NCI-H1694 treated with DMSO at 0.1 percent for 48 hours (cell line): Measurements from ENCODE around the gene ABHD12.
"Not testable (repeated sequence)": the region's sequence is repeated elsewhere in the genome, so short reads cannot be mapped to it uniquely, and the experiment has no call there.

Source experiments
- DNase-seq: peaks from one replicate; lab custom pipeline; 2025; lab: John Stamatoyannopoulos, UW

Gene ABHD12

GRCh38 chr20:25353747-25354705 lies 36.6 kb downstream of the ABHD12 start:
- no peak for DNase-seq

GRCh38 chr20:25353353-25353746 lies 37.3 kb downstream of the ABHD12 start:
- no peak for DNase-seq

GRCh38 chr20:25352746-25353145 lies 37.9 kb downstream of the ABHD12 start:
- no peak for DNase-seq

- no peak for DNase-seq
These were observed 39.6 kb downstream of the ABHD12 start for GRCh38 chr20:25351024-25351360.

- DNase-seq = no peak
These were observed 44.3 kb downstream of the ABHD12 start for GRCh38 chr20:25346349-25346748.

GRCh38 chr20:25345721-25346120 lies 44.9 kb downstream of the ABHD12 start:
- no peak for DNase-seq

GRCh38 chr20:25344634-25345033 lies 46.0 kb downstream of the ABHD12 start:
- DNase-seq = no peak

- DNase-seq = no peak
These were observed 48.6 kb downstream of the ABHD12 start for GRCh38 chr20:25341716-25342680.

GRCh38 chr20:25340380-25340779 lies 50.3 kb downstream of the ABHD12 start:
- no peak for DNase-seq

- no peak for DNase-seq
These were observed 51.0 kb downstream of the ABHD12 start for GRCh38 chr20:25339608-25340007.

- no peak for DNase-seq
These were observed 52.3 kb downstream of the ABHD12 start for GRCh38 chr20:25338112-25339023.

- DNase-seq = no peak
These were observed 53.8 kb downstream of the ABHD12 start for GRCh38 chr20:25336561-25337422.

GRCh38 chr20:25334972-25335371 lies 55.7 kb downstream of the ABHD12 start:
- not testable (repeated sequence) for DNase-seq

- DNase-seq = no peak
These were observed 61.6 kb downstream of the ABHD12 start for GRCh38 chr20:25328954-25329498.

GRCh38 chr20:25327521-25328235 lies 63.0 kb downstream of the ABHD12 start:
- DNase-seq = no peak

GRCh38 chr20:25325997-25326396 lies 64.6 kb downstream of the ABHD12 start:
- no peak for DNase-seq

GRCh38 chr20:25325073-25325472 lies 65.6 kb downstream of the ABHD12 start:
- no peak for DNase-seq

GRCh38 chr20:25324412-25324811 lies 66.2 kb downstream of the ABHD12 start:
- DNase-seq = no peak

- no peak for DNase-seq
These were observed 67.0 kb downstream of the ABHD12 start for GRCh38 chr20:25323496-25324246.
